ENCODE measurements around the gene ZDHHC11B.
"Not testable (repeated sequence)": the region's sequence is repeated elsewhere in the genome, so short reads cannot be mapped to it uniquely, and the experiment has no call there.

ZDHHC11B gene

GRCh38 chr5:784428-785177, at the start of gene ZDHHC11B:
Gene ZDHHC11B (minus strand): TSS chr5:784729. CDS start chr5:766919, 17,810 bp downstream.
- peak; percentile 94 for DNase-seq (ENCODE audit: extremely low spot score)
- POLR2A ChIA-PET, CTCF ChIA-PET: not testable (repeated sequence)
- peak; percentile 55; the same call in 1 of the 2 replicates for TF ChIP-seq L3MBTL2 (conservative IDR thresholded peaks at IDR 0.05)

GRCh38 chr5:834013-834412, 49.5 kb upstream of the ZDHHC11B start:
- CTCF ChIA-PET; POLR2A ChIA-PET; DNase-seq (ENCODE audit: extremely low spot score): not testable (repeated sequence)

GRCh38 chr5:828194-828593, 43.7 kb upstream of the ZDHHC11B start:
- CTCF ChIA-PET; POLR2A ChIA-PET; DNase-seq (ENCODE audit: extremely low spot score): not testable (repeated sequence)

- POLR2A ChIA-PET; CTCF ChIA-PET; DNase-seq (ENCODE audit: extremely low spot score): not testable (repeated sequence)
Measured at GRCh38 chr5:825544-825943, 41.0 kb upstream of the ZDHHC11B start.

- no peak for DNase-seq (ENCODE audit: extremely low spot score)
- TF ChIP-seq ELF4 (IDR thresholded peaks at IDR 0.05): no peak
- TF ChIP-seq HDGF (IDR thresholded peaks at IDR 0.05; ENCODE audit: borderline replicate concordance): no peak
- CTCF ChIA-PET: no interaction called here
- POLR2A ChIA-PET: no interaction called here
Measured at GRCh38 chr5:821504-821903, 37.0 kb upstream of the ZDHHC11B start.

- ChIA-PET POLR2A (interaction anchor here (0.6 kb wide), 1 partner anchor 34 kb away, joined by 3 read pairs; no protein-coding TSS in a partner anchor), CTCF (no interaction called here)
- DNase-seq (ENCODE audit: extremely low spot score): no peak
- TF ChIP-seq SP1 (IDR thresholded peaks at IDR 0.05): no peak
- no peak for TF ChIP-seq HDGF (IDR thresholded peaks at IDR 0.05; ENCODE audit: borderline replicate concordance)
- no peak for TF ChIP-seq FOXK2 (IDR thresholded peaks at IDR 0.05)
- TF ChIP-seq FOXM1 (IDR thresholded peaks at IDR 0.05; ENCODE audit: borderline replicate concordance): no peak
- TF ChIP-seq ZNF384 (IDR thresholded peaks at IDR 0.05): no peak
- TF ChIP-seq TARDBP (IDR thresholded peaks at IDR 0.05): no peak
- no peak for TF ChIP-seq BHLHE40 (IDR thresholded peaks at IDR 0.05; ENCODE audit: borderline replicate concordance)
- no peak for TF ChIP-seq L3MBTL2 (conservative IDR thresholded peaks at IDR 0.05)
- no peak for TF ChIP-seq CTBP1 (IDR thresholded peaks at IDR 0.05; ENCODE audit: borderline replicate concordance)
- TF ChIP-seq LEF1 (IDR thresholded peaks at IDR 0.05; ENCODE audit: borderline replicate concordance): no peak
Measured at GRCh38 chr5:820245-820644, 35.7 kb upstream of the ZDHHC11B start.

GRCh38 chr5:819078-819477, 34.5 kb upstream of the ZDHHC11B start:
- CTCF ChIA-PET: no interaction called here
- TF ChIP-seq BHLHE40 (IDR thresholded peaks at IDR 0.05; ENCODE audit: borderline replicate concordance): no peak
- TF ChIP-seq L3MBTL2 (conservative IDR thresholded peaks at IDR 0.05): no peak
- TF ChIP-seq FOXK2 (IDR thresholded peaks at IDR 0.05): no peak
- TF ChIP-seq ZNF384 (IDR thresholded peaks at IDR 0.05): no peak
- no peak for TF ChIP-seq SP1 (IDR thresholded peaks at IDR 0.05)
- no peak for TF ChIP-seq HDGF (IDR thresholded peaks at IDR 0.05; ENCODE audit: borderline replicate concordance)
- no peak for TF ChIP-seq TARDBP (IDR thresholded peaks at IDR 0.05)
- no peak for TF ChIP-seq ARNT (IDR thresholded peaks at IDR 0.05)
- no peak for TF ChIP-seq NFRKB (IDR thresholded peaks at IDR 0.05)
- TF ChIP-seq LEF1 (IDR thresholded peaks at IDR 0.05; ENCODE audit: borderline replicate concordance): no peak
- TF ChIP-seq FOXA1 (IDR thresholded peaks at IDR 0.05): no peak
- TF ChIP-seq FOXM1 (IDR thresholded peaks at IDR 0.05; ENCODE audit: borderline replicate concordance): no peak
- TF ChIP-seq PKNOX1 (IDR thresholded peaks at IDR 0.05): no peak
- TF ChIP-seq SUZ12 (IDR thresholded peaks at IDR 0.05): no peak
- TF ChIP-seq ELF4 (IDR thresholded peaks at IDR 0.05): no peak
- no peak for DNase-seq (ENCODE audit: extremely low spot score)
- POLR2A ChIA-PET: no interaction called here

- CTCF ChIA-PET: no interaction called here
- POLR2A ChIA-PET: no interaction called here
- TF ChIP-seq ZNF384 (IDR thresholded peaks at IDR 0.05) (no peak), BHLHE40 (IDR thresholded peaks at IDR 0.05; ENCODE audit: borderline replicate concordance) (no peak), ELF4 (IDR thresholded peaks at IDR 0.05) (no peak), TARDBP (IDR thresholded peaks at IDR 0.05) (no peak), CTBP1 (IDR thresholded peaks at IDR 0.05; ENCODE audit: borderline replicate concordance) (no peak), PKNOX1 (IDR thresholded peaks at IDR 0.05) (no peak), NFRKB (IDR thresholded peaks at IDR 0.05) (no peak), HDGF (IDR thresholded peaks at IDR 0.05; ENCODE audit: borderline replicate concordance) (no peak), L3MBTL2 (conservative IDR thresholded peaks at IDR 0.05) (no peak), LEF1 (IDR thresholded peaks at IDR 0.05; ENCODE audit: borderline replicate concordance) (no peak), SP1 (IDR thresholded peaks at IDR 0.05) (no peak), FOXM1 (IDR thresholded peaks at IDR 0.05; ENCODE audit: borderline replicate concordance) (no peak), ARNT (IDR thresholded peaks at IDR 0.05) (no peak), SUZ12 (IDR thresholded peaks at IDR 0.05) (no peak)
- no peak for DNase-seq (ENCODE audit: extremely low spot score)
Measured at GRCh38 chr5:816176-816575, 31.6 kb upstream of the ZDHHC11B start.

All from HEK293T (cell line).